Gastrocnemius medialis (tissue), 4 donors: Measurements from ENCODE around the gene PPP1CB.

ENCODE experiments used
- CTCF ChIP-seq, 5 experiments: fragments of 450-650 bp in 3 of 5; fragments of 200-600 bp in 2 of 5; sonication (generic) in 2 of 5; IDR thresholded peaks in 4 of 5; conservative IDR thresholded peaks in 1 of 5; 1 replicate in 4 of 5; 2 replicates in 1 of 5; pipeline ENCODE4 v1.5.1; 2016 to 2019; ENCODE audit warnings: antibody characterized with exemption in 5 of 5, mild to moderate bottlenecking in 3 of 5, moderate library complexity in 3 of 5
- POLR2A ChIP-seq, 2 donors: fragments of 450-650 bp; IDR thresholded peaks; one replicate each; pipeline ENCODE4 v1.6.1; 2017; ENCODE audit warnings: antibody characterized with exemption in 2 of 2, mild to moderate bottlenecking in 2 of 2, moderate library complexity in 2 of 2

GRCh38 chr2:28821295-28821958 is 69.8 kb downstream of the PPP1CB start:
- peak; percentile 67 to 80 (median 74) for TF ChIP-seq CTCF (IDR thresholded peaks at IDR 0.05 in 4 of 5, conservative IDR thresholded peaks at IDR 0.05 in 1 of 5)
- TF ChIP-seq POLR2A (IDR thresholded peaks at IDR 0.05): no peak
